GM19351 (cell line): ENCODE data around the gene UGT1A9.

Experiments
- ATAC-seq: cut with Tn5 transposase; IDR thresholded peaks from one replicate; pipeline ENCODE4 v1.9.1; 2021; ENCODE audit warnings: mild to moderate bottlenecking, moderate library complexity; ENCODE audit not compliant: unreplicated experiment

The UGT1A9 gene

DNA sequence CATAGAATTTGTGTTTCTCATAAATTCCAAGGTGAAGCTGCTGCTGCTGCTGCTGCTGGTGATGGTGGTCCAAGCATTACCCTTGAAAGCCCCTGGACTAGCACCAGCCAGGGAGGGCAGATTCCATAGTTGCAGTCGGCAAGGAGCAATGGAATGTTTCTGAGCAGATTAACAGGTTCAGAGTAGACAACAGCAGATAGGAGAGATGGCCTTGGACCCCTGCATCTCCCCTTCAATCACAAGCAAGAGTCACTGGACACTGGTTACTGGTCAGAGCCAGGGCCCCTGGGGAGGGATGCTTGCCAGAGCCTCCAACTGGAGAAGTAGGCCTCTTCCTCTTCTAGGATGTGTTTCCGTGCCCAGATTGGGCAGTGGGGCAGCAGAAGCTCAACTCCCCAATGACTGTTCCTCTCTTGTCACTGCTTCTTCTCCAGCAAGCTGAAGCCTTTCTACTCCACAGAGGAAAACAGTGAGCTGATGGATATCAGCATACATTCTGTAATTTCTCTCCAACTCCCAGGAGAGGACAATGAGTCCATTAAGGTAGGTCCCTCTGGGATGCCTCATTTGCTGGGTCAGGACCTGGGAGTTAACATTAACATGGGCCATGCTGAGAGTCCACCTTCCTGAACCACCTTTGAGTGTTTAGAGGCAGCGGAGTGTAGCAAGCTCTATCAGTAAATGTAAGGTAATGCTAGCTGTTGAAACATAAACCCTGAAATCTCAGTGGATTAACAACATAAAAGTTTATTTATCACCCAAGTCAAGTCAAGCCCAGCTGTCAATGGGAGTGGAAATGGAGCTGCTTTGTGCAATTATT lies 141.7 kb downstream of the UGT1A9 start:
- ATAC-seq: no peak

DNA sequence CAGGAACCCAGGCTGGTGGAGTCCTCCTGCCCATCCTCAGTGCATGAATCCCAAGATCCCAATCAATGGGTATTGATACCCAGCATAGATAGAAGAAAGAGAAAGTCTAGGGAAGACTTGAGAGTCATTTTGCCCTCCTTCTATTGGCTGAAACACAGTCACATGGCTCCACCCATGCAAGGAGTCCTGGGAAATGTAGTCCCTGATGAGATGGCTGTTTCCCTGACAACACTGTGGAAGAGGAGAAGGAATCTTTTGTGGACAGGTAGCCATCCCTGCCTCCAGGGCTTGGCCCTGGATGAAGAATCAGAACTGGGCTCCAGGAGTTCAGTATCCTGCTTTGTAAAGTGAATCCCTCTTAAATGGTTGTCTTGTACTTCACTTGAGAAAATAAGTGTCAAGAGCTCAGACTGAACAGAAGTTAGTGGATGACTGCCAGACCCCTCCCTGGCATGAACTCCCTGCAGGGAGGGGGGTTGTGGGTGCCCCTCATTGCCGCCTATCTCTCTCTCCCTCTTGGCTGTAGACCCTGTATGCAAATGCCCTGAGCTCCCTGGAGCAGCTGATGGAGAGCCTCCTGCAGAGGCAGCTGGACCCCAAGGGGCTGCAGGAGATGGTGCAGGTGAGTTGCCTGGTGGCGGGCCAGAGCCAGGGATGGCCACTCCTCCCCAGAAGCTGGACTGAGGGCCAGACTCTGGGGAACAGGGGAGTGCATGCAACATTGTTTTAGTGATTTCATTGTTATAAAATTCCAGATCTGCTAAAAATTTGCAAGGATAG lies 142.5 kb downstream of the UGT1A9 start:
- peak; percentile 44 for ATAC-seq

DNA sequence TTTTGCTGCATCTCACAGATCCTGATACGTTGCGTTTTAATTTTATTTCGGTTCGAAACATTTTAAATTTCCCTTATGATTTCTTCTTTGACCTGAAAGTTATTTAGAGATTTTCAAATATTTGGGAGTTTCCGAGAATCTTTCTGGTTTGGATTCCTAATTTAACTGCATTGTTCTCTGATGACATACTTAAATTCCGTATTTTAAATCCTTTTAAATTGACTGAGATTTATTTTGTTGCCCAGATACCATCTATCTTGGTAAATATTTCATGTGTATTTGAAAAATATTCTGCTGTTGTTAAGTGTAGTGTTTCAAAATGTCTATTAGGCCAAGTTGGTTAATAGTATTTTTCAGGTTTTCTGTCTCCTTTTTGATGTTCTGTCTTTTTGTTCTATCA lies 144.2 kb downstream of the UGT1A9 start:
- ATAC-seq: no peak

DNA sequence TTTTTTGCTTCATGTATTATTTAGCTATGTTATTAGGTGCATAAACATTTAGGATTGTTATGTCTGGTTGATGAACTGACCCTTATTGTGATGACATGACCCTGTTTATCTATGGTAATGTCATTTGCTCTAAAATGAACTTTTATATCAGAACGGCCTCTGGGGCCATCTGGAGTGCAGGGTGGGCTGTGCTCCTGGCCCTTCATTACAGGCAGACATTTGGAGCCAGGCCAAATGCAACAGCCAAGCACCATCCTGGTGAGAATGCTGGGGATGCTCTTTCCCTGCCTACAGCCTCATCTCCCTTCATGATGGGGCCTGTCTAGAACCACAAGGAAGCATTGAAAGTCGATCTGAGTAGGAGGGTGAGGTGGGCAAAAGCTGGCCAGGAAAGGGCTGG lies 144.6 kb downstream of the UGT1A9 start:
- no peak for ATAC-seq

DNA sequence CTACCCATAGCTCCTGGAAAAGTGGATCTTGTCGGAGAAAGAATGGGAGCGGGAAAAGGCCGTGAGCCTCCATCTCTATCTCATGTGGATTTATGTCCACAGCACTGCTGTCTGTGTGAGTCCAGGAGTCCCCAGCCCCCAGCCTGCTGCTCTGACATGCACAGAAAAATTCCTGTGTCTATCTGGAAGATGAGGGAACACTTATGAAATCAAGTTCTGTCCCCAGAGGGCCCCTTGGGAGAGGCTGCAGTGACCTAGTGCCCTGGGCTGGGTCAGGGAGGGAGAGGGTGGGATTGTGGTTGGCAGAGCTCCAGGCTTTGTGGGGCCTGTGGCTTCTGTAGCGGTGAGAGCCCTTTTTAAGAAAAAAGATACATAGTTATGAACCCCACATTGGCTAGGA lies 145.1 kb downstream of the UGT1A9 start:
- no peak for ATAC-seq

DNA sequence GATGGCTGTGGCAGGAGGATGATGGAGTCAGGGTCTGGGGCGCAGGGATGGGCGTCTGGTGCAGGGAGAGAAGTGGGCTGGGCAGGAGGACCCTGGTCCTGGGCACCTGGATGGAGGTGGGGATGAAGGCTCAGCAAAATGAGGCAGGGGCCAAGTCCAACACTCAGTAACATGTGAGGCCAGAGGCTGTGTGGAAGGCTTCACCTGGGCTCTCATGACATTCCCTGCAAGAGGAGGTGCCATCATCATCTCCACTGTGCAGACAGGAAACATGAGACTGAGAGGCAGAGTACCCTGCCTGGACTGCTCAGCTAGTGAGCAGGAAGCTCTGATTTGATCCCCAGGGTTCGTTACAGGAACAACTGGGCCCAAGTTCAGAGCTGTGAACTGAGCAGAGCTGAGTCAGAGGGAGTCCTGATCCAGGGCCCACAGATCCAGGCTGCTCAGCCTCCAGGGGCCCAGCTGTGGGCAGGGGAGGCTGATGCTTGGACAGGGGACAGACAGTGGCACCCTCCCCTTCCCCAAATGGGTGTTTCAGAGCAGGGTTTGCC lies 145.7 kb downstream of the UGT1A9 start:
- no peak for ATAC-seq

DNA sequence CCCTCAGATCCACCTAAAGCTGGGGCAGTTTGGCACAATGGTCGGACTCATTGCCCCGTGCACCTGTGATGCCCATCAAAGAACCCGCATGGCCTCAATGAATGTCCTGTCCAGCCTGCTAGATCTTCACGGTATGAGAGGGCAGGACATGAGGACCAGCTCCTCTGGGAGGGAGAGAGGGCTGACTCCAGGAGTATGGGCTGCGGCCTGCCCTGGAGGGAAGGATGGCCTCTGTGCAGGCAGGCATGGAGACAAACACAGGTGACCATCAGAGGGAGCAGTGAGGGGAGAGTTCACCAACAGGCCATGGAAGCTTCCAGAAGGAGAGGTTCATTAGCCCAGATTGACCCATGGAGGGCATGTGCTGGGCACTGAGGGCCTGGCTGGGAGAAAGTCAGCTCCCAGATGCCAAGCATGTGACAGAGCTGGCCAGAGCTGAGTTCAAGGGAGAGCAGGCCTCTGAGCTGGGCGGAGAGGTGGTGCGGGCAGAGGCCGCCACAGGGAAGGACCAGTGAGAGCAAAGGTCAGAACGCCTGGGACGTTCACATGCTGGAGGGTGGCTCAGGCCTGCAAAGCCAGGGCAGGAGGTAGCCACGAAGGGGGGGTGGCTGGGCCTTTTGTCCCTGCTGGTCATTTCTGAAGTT lies 146.4 kb downstream of the UGT1A9 start:
- ATAC-seq: no peak

DNA sequence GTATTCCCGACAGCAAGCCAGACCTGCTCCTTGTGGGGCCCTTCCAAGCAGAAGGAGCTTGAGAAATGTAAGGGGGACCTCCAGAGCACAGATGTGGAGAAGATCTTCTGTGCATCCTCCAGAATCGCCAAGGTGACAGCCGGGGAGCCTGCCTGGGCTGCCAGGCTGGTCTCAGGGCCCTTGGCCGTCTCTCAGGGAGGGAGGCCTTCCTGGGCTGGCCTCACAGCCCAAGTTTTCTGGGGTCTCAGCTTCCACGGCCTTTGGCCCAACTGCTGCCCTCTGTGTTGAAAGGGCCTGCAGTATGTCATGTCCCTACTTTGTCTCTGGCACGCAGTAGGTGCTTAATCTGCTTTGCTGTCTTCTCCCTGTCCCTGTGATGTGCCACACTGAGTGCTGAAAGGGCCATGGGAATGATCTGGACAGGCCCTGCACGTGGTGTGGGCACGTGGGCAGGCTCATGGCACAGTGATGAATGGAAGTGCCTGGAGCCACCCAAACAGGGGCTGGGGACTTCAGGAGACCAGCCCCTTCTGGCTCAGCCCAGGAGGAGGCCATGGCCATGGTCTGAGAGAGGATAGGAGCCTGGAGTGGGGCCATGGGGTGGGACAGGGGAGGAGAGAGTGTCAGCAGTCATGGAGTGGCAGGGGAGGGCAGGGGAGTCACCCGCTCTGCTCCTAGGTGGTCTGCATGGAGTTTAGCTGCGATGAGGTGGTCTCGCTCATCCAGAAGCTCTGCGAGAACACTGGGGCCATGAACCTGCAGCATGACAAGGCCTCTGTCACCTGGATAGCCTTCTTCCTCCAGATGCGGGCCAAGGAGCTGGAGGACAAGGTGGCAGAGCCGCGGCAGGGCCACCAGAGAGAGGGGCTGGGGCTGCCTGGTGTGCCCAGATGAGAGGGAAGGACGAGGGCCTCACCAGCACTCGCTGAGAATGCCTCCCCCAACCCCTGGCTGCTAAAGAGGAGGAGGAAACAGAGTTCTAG lies 147.2 kb downstream of the UGT1A9 start:
- ATAC-seq: no peak

DNA sequence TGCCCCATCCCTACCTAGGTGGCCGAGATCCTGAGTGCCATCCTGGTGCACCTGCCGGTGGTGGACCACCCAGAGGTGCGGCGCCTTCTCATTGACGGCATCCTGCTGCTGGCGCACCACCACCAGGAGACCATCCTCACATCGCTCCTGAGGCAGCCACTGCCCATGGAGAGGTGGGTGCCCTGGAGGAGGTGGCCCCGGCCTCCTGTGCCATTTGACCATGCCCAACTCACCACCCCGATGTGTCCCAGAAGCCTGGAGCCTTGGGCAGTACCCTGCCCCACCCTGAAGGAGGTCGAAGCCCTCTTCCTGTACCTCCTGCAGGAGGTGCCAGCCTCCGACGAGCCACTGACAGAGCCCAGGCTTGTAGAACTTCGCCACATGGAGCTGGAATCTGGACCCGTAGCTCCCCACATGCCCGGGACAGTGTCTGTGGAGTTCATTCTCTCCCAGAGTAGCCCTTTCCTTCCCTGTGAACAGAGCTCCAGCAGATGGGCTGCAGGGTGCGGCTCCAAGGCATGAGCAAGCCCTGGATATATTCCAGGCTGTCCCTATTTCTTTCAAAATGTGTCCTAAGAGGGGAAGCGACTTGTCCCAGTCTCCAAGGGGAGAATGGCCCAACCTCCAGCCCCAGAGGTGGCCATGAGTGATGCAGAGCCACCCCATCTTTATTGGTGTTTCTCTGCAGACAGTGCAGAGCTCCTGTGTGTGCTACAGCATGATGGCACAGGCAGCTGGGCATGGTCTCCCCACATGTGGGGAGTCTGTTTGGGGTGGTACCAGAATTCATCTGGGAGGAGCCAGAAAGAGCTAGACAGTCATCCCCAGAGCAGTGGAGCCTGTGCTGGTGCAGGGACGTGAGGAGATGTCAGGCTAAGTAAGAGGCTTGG lies 148.4 kb downstream of the UGT1A9 start:
- ATAC-seq: no peak

DNA sequence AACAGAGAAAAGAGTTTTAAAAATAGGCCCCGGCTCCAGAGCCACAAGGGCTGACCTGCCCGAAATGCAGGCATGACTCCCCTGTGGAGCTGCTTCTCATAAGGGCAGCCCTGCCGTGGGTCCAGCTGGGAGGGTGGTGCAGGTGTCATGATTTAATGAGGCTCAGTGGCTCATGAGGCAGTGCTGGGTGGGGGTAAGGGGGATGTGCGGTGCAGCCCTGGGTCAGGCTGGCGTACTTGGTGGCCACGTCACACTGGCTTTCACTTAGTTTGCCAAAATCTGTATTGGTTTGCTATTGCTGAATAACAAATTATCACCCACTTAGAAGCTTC lies 149.0 kb downstream of the UGT1A9 start:
- ATAC-seq: no peak

DNA sequence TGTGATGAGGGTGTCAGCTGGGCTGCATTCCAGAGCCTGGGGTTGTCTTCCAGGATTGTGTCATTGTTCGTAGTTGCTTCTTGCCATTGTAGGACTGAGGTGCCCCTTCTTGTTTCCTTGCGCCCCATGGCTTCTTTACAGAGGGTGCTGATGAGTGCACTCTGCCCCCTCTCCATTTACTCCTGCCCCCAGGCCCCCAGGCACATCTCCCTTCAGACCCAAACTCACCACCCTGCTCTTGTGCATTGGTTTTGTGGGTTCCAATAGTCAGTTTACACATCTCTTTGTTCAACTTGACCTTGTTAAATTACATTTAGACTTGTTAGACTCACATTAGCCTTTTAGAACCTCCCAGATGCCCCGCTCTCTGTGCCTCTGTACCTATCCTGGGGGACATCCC lies 149.5 kb downstream of the UGT1A9 start:
- no peak for ATAC-seq

DNA sequence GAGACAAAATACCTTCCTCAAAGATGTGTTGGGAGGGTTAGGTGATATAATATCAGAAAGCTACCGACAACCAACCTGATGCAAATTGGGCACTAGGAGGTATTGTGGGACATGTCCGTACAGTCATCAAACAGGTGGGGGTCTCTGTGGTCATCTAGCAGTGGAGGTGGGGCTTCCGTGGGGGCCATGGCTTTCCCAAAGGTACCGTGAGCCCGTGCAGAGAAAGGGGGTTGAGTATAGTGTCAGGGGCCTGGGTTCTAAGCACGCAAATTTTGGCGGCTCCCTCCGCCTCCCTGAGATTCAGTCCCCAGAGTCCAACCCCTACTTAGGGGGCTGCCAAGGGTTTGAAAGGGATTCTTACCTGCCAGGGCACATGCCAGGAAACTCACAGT lies 150.0 kb downstream of the UGT1A9 start:
- ATAC-seq: no peak

DNA sequence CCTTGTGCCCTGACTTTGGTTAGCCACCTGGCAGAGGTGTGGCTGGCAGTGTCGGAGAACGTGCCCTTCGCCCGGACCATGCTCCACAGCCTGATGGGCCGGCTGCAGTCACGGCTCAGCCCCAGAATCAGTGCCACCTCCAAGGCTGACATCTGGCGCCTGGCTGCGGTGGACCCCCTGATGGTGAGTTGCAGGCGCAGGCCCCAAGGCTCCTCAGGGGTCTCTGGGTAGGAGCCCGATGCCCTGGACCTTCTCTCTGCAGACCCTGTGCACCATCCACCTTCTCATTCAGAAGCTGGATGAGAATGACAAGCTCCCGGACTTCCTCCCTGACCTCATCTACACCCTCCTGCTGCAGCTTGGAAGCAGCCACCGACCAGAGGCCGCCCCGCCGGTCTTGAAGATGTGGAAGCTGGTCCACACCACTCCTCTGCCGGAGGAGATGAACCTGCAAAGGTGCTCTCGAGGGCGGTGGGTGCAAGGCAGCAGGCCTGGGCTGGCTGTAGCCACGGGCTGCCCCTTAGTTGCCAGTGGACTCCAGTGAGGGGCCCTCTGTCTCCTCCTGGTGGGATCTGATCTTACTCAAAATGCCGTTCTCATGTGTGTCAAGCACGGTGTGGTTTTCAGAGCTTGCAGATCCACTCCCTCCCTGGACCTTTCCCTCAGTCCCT lies 150.5 kb downstream of the UGT1A9 start:
- no peak for ATAC-seq
